WTC11 (cell line): Measurements from ENCODE around the gene TELO2. TPM values are rescaled to one million over a fixed set of nuclear protein-coding genes. Genes with fewer than 3 reads are reported as not detected.

ENCODE experiments used
- ATAC-seq: fragments of 200-7000 bp; cut with Tn5 transposase; 2 replicates; pipeline ENCODE4 v1.10.0; 2021; ENCODE audit warnings: mild to moderate bottlenecking, moderate library complexity
- CTCF ChIA-PET: fragments of 300-600 bp; sonication (Branson Sonifier 250); formaldehyde crosslinking; loops from one replicate; lab custom pipeline; 2021; ENCODE audit warnings: antibody characterized with exemption; lab: Charles Lee
- POLR2A ChIA-PET: fragments of 350-600 bp; sonication (Branson Sonifier 250); formaldehyde crosslinking; loops from one replicate; lab custom pipeline; 2021; ENCODE audit warnings: antibody characterized with exemption; lab: Charles Lee
- DNase-seq: peaks from one replicate; pipeline ENCODE4 v3.0.0; 2021; ENCODE audit warnings: low spot score
- H3K27ac Mint-ChIP-seq: 2 replicates; pipeline ENCODE4 v1.8.0; 2021; ENCODE audit warnings: mixed read lengths
- H3K27me3 Mint-ChIP-seq: 2 replicates; pipeline ENCODE4 v1.8.0; 2021; ENCODE audit warnings: low read depth, mild to moderate bottlenecking, moderate library complexity, mixed read lengths
- H3K36me3 Mint-ChIP-seq: 2 replicates; pipeline ENCODE4 v1.8.0; 2021; ENCODE audit warnings: mixed read lengths
- H3K4me1 Mint-ChIP-seq: 2 replicates; pipeline ENCODE4 v1.8.0; 2022; ENCODE audit warnings: mixed read lengths
- H3K4me3 Mint-ChIP-seq: 2 replicates; pipeline ENCODE4 v1.8.0; 2021; ENCODE audit warnings: mild to moderate bottlenecking, moderate library complexity, mixed read lengths
- H3K9me3 Mint-ChIP-seq: 2 replicates; pipeline ENCODE4 v1.8.0; 2021; ENCODE audit warnings: mixed read lengths
- CDX4 ChIP-seq: fragments of 250-450 bp; sonication (Bioruptor Pico); IDR thresholded peaks from 2 replicates; pipeline ENCODE4 v1.9.0; 2021; ENCODE audit warnings: moderate library complexity, mild to moderate bottlenecking, inconsistent platforms, borderline replicate concordance
- CREB1 ChIP-seq: sonication (generic); formaldehyde crosslinking; IDR thresholded peaks from 2 replicates; pipeline ENCODE4 v1.8.0; 2023; ENCODE audit warnings: mild to moderate bottlenecking, missing genetic modification reagents
- CREM ChIP-seq: sonication (generic); formaldehyde crosslinking; IDR thresholded peaks from 2 replicates; pipeline ENCODE4 v1.8.1; 2022; ENCODE audit warnings: mild to moderate bottlenecking, missing genetic modification reagents, moderate library complexity
- FOXK1 ChIP-seq: sonication (generic); formaldehyde crosslinking; IDR thresholded peaks from 2 replicates; pipeline ENCODE4 v1.8.0; 2022; ENCODE audit warnings: mild to moderate bottlenecking, moderate library complexity, missing genetic modification reagents
- GABPB1 ChIP-seq: sonication (generic); formaldehyde crosslinking; IDR thresholded peaks from 2 replicates; pipeline ENCODE4 v1.8.1; 2023; ENCODE audit warnings: mild to moderate bottlenecking, missing genetic modification reagents
- IRF1 ChIP-seq: sonication (generic); formaldehyde crosslinking; IDR thresholded peaks from 2 replicates; pipeline ENCODE4 v1.8.0; 2023; ENCODE audit warnings: missing genetic modification reagents
- IRF2 ChIP-seq: sonication (generic); formaldehyde crosslinking; IDR thresholded peaks from 2 replicates; pipeline ENCODE4 v1.8.0; 2022; ENCODE audit warnings: low read depth, missing genetic modification reagents, borderline replicate concordance
- JUN ChIP-seq: sonication (generic); formaldehyde crosslinking; IDR thresholded peaks from 2 replicates; pipeline ENCODE4 v1.8.0; 2023; ENCODE audit warnings: mild to moderate bottlenecking, missing genetic modification reagents
- NR2C2 ChIP-seq: sonication (generic); formaldehyde crosslinking; IDR thresholded peaks from 2 replicates; pipeline ENCODE4 v1.8.0; 2022; ENCODE audit warnings: mild to moderate bottlenecking, missing genetic modification reagents
- NR3C1 ChIP-seq: sonication (generic); formaldehyde crosslinking; conservative IDR thresholded peaks from 2 replicates; pipeline ENCODE4 v1.8.1; 2023; ENCODE audit warnings: low read depth, mild to moderate bottlenecking, missing genetic modification reagents
- RELA ChIP-seq: sonication (generic); formaldehyde crosslinking; IDR thresholded peaks from 2 replicates; pipeline ENCODE4 v1.8.1; 2022; ENCODE audit warnings: missing genetic modification reagents, mild to moderate bottlenecking, borderline replicate concordance
- RORB ChIP-seq: fragments of 250-450 bp; sonication (Bioruptor Pico); IDR thresholded peaks from 2 replicates; pipeline ENCODE4 v1.9.0; 2021; ENCODE audit warnings: mild to moderate bottlenecking
- TP53 ChIP-seq: sonication (generic); formaldehyde crosslinking; IDR thresholded peaks from 2 replicates; pipeline ENCODE4 v1.8.1; 2023; ENCODE audit warnings: mild to moderate bottlenecking, missing genetic modification reagents
- ZBTB21 ChIP-seq: sonication (generic); formaldehyde crosslinking; IDR thresholded peaks from 2 replicates; pipeline ENCODE4 v1.8.1; 2023; ENCODE audit warnings: mild to moderate bottlenecking, missing genetic modification reagents, borderline replicate concordance
- ZMAT4 ChIP-seq: fragments of 250-450 bp; sonication (Bioruptor Pico); IDR thresholded peaks from 2 replicates; pipeline ENCODE4 v1.9.0; 2021; ENCODE audit warnings: mild to moderate bottlenecking
- ZNF232 ChIP-seq: sonication (generic); formaldehyde crosslinking; IDR thresholded peaks from 2 replicates; pipeline ENCODE4 v1.8.0; 2022; ENCODE audit warnings: mild to moderate bottlenecking, missing genetic modification reagents
- ZNF317 ChIP-seq: sonication (generic); formaldehyde crosslinking; IDR thresholded peaks from 2 replicates; pipeline ENCODE4 v1.8.1; 2023; ENCODE audit warnings: low read depth, mild to moderate bottlenecking, moderate library complexity, missing genetic modification reagents, borderline replicate concordance
- ZNF416 ChIP-seq: fragments of 250-450 bp; sonication (Bioruptor Pico); IDR thresholded peaks from 2 replicates; pipeline ENCODE4 v1.9.0; 2021; ENCODE audit warnings: mild to moderate bottlenecking, inconsistent platforms
- ZNF423 ChIP-seq: fragments of 250-450 bp; sonication (Bioruptor Pico); IDR thresholded peaks from 2 replicates; pipeline ENCODE4 v2.1.2; 2022; ENCODE audit warnings: mild to moderate bottlenecking, moderate library complexity
- ZNF425 ChIP-seq: fragments of 250-450 bp; sonication (Bioruptor Pico); conservative IDR thresholded peaks from 2 replicates; pipeline ENCODE4 v1.9.0; 2021; ENCODE audit warnings: mild to moderate bottlenecking
- total RNA-seq: library from RNA; stranded (reverse); gene quantifications from 3 replicates; pipeline ENCODE4 v1.2.3, GENCODE V29; 2021
- TF ChIP-seq, protein P1 (sequence below): sonication (generic); formaldehyde crosslinking; IDR thresholded peaks from 2 replicates; pipeline ENCODE4 v1.8.1; 2023; ENCODE audit warnings: mild to moderate bottlenecking, missing genetic modification reagents, moderate library complexity
- TF ChIP-seq, protein P2 (sequence below): sonication (generic); formaldehyde crosslinking; IDR thresholded peaks from 2 replicates; pipeline ENCODE4 v1.8.1; 2023; ENCODE audit warnings: mild to moderate bottlenecking, missing genetic modification reagents, borderline replicate concordance
- TF ChIP-seq, protein P3 (sequence below): sonication (generic); formaldehyde crosslinking; IDR thresholded peaks from 2 replicates; pipeline ENCODE4 v1.8.1; 2023; ENCODE audit warnings: mild to moderate bottlenecking, missing genetic modification reagents, moderate library complexity
- TF ChIP-seq, protein P4 (sequence below): sonication (generic); formaldehyde crosslinking; IDR thresholded peaks from 2 replicates; pipeline ENCODE4 v1.8.1; 2023; ENCODE audit warnings: mild to moderate bottlenecking, missing genetic modification reagents
- TF ChIP-seq, protein P5 (sequence below): sonication (generic); formaldehyde crosslinking; IDR thresholded peaks from 2 replicates; pipeline ENCODE4 v1.8.1; 2022; ENCODE audit warnings: low read depth, mild to moderate bottlenecking, moderate library complexity, missing genetic modification reagents, borderline replicate concordance

Gene TELO2
- total RNA-seq, 1 experiment from 2014 or later, result 86.7 TPM

DNA sequence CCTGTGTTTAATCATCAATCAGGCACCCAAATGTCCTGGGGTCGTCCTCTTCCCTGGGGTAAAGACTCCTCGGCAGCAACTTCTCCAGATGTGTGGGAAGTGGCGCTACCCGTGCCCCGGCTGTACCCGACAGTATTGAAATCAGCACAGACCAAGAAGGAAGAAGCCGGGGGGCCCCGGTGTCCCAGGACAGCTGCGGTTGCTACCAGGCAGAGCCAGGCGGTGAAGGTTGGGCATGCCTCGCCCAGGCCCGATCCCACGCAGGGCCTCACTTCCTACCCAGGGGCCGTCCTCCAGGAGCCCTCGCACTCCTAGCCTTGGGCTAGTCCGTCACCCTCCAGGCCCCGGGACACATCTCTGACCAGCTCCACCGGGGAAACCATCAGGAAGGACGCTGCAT, 39.8 kb upstream of the TELO2 start:
- Mint-ChIP-seq H3K4me1 (no peaks in the 10 kb centered on the region), H3K4me3 (no peak overlapping the region), H3K27ac (no peak overlapping the region), H3K9me3 (no peaks in the 10 kb centered on the region), H3K36me3 (peaks cover 6% of the 10 kb centered on the region; the same call in 1 of the 2 replicates), H3K27me3 (no peaks in the 10 kb centered on the region)
- no peak for TF ChIP-seq RELA (CRISPR knock-in tag)
- no peak for TF ChIP-seq ZMAT4 (CRISPR knock-in tag)
- no peak for TF ChIP-seq ZNF317 (CRISPR knock-in tag)
- no peak for TF ChIP-seq ZNF232 (CRISPR knock-in tag)
- TF ChIP-seq, protein P1, sequence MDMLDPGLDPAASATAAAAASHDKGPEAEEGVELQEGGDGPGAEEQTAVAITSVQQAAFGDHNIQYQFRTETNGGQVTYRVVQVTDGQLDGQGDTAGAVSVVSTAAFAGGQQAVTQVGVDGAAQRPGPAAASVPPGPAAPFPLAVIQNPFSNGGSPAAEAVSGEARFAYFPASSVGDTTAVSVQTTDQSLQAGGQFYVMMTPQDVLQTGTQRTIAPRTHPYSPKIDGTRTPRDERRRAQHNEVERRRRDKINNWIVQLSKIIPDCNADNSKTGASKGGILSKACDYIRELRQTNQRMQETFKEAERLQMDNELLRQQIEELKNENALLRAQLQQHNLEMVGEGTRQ (CRISPR knock-in tag), result no peak
- TF ChIP-seq, protein P2, sequence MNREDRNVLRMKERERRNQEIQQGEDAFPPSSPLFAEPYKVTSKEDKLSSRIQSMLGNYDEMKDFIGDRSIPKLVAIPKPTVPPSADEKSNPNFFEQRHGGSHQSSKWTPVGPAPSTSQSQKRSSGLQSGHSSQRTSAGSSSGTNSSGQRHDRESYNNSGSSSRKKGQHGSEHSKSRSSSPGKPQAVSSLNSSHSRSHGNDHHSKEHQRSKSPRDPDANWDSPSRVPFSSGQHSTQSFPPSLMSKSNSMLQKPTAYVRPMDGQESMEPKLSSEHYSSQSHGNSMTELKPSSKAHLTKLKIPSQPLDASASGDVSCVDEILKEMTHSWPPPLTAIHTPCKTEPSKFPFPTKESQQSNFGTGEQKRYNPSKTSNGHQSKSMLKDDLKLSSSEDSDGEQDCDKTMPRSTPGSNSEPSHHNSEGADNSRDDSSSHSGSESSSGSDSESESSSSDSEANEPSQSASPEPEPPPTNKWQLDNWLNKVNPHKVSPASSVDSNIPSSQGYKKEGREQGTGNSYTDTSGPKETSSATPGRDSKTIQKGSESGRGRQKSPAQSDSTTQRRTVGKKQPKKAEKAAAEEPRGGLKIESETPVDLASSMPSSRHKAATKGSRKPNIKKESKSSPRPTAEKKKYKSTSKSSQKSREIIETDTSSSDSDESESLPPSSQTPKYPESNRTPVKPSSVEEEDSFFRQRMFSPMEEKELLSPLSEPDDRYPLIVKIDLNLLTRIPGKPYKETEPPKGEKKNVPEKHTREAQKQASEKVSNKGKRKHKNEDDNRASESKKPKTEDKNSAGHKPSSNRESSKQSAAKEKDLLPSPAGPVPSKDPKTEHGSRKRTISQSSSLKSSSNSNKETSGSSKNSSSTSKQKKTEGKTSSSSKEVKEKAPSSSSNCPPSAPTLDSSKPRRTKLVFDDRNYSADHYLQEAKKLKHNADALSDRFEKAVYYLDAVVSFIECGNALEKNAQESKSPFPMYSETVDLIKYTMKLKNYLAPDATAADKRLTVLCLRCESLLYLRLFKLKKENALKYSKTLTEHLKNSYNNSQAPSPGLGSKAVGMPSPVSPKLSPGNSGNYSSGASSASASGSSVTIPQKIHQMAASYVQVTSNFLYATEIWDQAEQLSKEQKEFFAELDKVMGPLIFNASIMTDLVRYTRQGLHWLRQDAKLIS, result no peak
- no peak for TF ChIP-seq CREB1 (CRISPR knock-in tag)
- TF ChIP-seq IRF2, result no peak
- TF ChIP-seq RORB (CRISPR knock-in tag), result no peak
- TF ChIP-seq JUN (CRISPR knock-in tag), result no peak
- no peak for TF ChIP-seq NR3C1 (CRISPR knock-in tag)
- no peak for TF ChIP-seq ZBTB21 (CRISPR knock-in tag)
- TF ChIP-seq GABPB1 (CRISPR knock-in tag), result no peak
- TF ChIP-seq, protein P3, sequence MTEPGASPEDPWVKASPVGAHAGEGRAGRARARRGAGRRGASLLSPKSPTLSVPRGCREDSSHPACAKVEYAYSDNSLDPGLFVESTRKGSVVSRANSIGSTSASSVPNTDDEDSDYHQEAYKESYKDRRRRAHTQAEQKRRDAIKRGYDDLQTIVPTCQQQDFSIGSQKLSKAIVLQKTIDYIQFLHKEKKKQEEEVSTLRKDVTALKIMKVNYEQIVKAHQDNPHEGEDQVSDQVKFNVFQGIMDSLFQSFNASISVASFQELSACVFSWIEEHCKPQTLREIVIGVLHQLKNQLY, result no peak
- TF ChIP-seq TP53, result no peak
- ChIA-PET POLR2A (no interaction called here), CTCF (no interaction called here)
- DNase-seq (no peak), ATAC-seq (no peak)

DNA sequence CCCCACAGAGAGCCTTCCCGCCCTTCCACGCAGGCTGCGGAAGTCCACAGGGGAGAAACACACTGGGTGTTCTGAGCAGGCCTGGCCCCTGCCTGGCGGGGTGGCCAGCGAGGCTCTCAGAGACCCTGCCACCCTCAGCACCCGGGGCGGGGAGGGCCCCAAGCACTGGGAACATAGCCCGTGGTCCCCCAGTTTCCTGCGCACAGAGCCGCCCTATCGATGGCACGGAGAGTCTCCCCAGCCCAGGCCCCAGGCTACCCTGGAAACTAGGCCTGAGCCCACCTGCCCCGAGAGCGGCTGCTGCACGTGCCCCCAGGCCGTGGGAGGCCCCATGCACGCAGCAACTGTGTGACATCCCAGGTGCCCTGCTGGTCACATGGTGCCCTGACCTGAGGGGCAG, 38.6 kb upstream of the TELO2 start:
- no peaks in the 10 kb centered on the region for H3K4me1 Mint-ChIP-seq
- ChIA-PET CTCF (no interaction called here), POLR2A (no interaction called here)
- ATAC-seq, result no peak
- no peaks in the 10 kb centered on the region for H3K9me3 Mint-ChIP-seq
- DNase-seq, result no peak
- no peaks in the 10 kb centered on the region for H3K27me3 Mint-ChIP-seq
- TF ChIP-seq ZNF423 (CRISPR knock-in tag) (no peak), ZNF425 (CRISPR knock-in tag) (no peak), TP53 (no peak), CREM (CRISPR knock-in tag) (no peak), CDX4 (CRISPR knock-in tag) (no peak), ZNF416 (CRISPR knock-in tag) (no peak), CREB1 (CRISPR knock-in tag) (no peak), FOXK1 (CRISPR knock-in tag) (no peak), IRF1 (no peak), NR2C2 (no peak)
- TF ChIP-seq, protein P4, sequence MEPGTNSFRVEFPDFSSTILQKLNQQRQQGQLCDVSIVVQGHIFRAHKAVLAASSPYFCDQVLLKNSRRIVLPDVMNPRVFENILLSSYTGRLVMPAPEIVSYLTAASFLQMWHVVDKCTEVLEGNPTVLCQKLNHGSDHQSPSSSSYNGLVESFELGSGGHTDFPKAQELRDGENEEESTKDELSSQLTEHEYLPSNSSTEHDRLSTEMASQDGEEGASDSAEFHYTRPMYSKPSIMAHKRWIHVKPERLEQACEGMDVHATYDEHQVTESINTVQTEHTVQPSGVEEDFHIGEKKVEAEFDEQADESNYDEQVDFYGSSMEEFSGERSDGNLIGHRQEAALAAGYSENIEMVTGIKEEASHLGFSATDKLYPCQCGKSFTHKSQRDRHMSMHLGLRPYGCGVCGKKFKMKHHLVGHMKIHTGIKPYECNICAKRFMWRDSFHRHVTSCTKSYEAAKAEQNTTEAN (CRISPR knock-in tag), result no peak
- TF ChIP-seq, protein P5, sequence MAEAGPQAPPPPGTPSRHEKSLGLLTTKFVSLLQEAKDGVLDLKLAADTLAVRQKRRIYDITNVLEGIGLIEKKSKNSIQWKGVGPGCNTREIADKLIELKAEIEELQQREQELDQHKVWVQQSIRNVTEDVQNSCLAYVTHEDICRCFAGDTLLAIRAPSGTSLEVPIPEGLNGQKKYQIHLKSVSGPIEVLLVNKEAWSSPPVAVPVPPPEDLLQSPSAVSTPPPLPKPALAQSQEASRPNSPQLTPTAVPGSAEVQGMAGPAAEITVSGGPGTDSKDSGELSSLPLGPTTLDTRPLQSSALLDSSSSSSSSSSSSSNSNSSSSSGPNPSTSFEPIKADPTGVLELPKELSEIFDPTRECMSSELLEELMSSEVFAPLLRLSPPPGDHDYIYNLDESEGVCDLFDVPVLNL (CRISPR knock-in tag), result no peak
- H3K27ac Mint-ChIP-seq, result no peak overlapping the region
- peaks cover 6% of the 10 kb centered on the region; the same call in 1 of the 2 replicates for H3K36me3 Mint-ChIP-seq
- H3K4me3 Mint-ChIP-seq, result no peak overlapping the region
